GM23338 (cell line): ENCODE measurements around the gene EPHA6. TPM values are rescaled to one million over a fixed set of nuclear protein-coding genes. Genes with fewer than 3 reads are reported as not detected.

Experiments
- ATAC-seq: fragments of 200-7000 bp; cut with Tn5 transposase; 3 replicates; pipeline ENCODE4 v1.9.1; 2020
- DNase-seq: peaks from one replicate; pipeline ENCODE4 v3.0.0-alpha.2; 2015; ENCODE audit warnings: low spot score
- H2AFZ ChIP-seq: fragments of 200-600 bp; sonication (generic); 2 replicates; pipeline ENCODE4 v1.8.0; 2016; ENCODE audit warnings: antibody characterized with exemption, mild to moderate bottlenecking, moderate library complexity
- H3F3A ChIP-seq: fragments of 200-600 bp; sonication (generic); replicated peaks from 2 replicates; pipeline ENCODE4 v1.8.0; 2017; ENCODE audit warnings: antibody characterized with exemption, mixed run types, low read depth
- H3K27ac ChIP-seq: fragments of 200-600 bp; sonication (generic); 2 replicates; pipeline ENCODE4 v1.6.1; 2016; ENCODE audit warnings: low read depth
- H3K27me3 ChIP-seq: fragments of 200-600 bp; sonication (generic); 2 replicates; pipeline ENCODE4 v1.8.0; 2016; ENCODE audit warnings: mild to moderate bottlenecking, mixed run types, moderate library complexity; ENCODE audit not compliant: insufficient read depth
- H3K36me3 ChIP-seq: fragments of 200-600 bp; sonication (generic); 2 replicates; pipeline ENCODE4 v1.8.0; 2016; ENCODE audit warnings: mild to moderate bottlenecking; ENCODE audit not compliant: insufficient read depth
- H3K4me1 ChIP-seq: fragments of 200-600 bp; sonication (generic); 2 replicates; pipeline ENCODE4 v1.8.0; 2016; ENCODE audit warnings: mild to moderate bottlenecking, moderate library complexity; ENCODE audit not compliant: insufficient read depth
- H3K4me2 ChIP-seq: fragments of 200-600 bp; sonication (generic); 2 replicates; pipeline ENCODE4 v1.7.1; 2017; ENCODE audit warnings: mixed run types
- H3K4me3 ChIP-seq: fragments of 200-600 bp; sonication (generic); 2 replicates; pipeline ENCODE4 v1.6.1; 2016; ENCODE audit warnings: mixed run types
- H3K79me2 ChIP-seq: fragments of 200-600 bp; sonication (generic); replicated peaks from 2 replicates; pipeline ENCODE4 v1.8.0; 2017; ENCODE audit warnings: mild to moderate bottlenecking; ENCODE audit not compliant: insufficient read depth
- H3K9me2 ChIP-seq: fragments of 200-600 bp; sonication (generic); 2 replicates; pipeline ENCODE4 v1.8.0; 2017; ENCODE audit not compliant: insufficient read depth
- H4K20me1 ChIP-seq: fragments of 200-600 bp; sonication (generic); replicated peaks from 2 replicates; pipeline ENCODE4 v1.8.0; 2017; ENCODE audit warnings: mild to moderate bottlenecking; ENCODE audit not compliant: insufficient read depth
- H3K27ac Mint-ChIP-seq: 2 replicates; pipeline ENCODE4 v1.8.0; 2020; ENCODE audit warnings: inconsistent platforms, mild to moderate bottlenecking, moderate library complexity, mixed read lengths
- H3K27me3 Mint-ChIP-seq: 3 replicates; pipeline ENCODE4 v1.8.0; 2022; ENCODE audit warnings: low read depth, mild to moderate bottlenecking, moderate library complexity, mixed read lengths, inconsistent platforms; ENCODE audit not compliant: insufficient read depth, poor library complexity
- H3K36me3 Mint-ChIP-seq: 3 replicates; pipeline ENCODE4 v1.8.0; 2021; ENCODE audit warnings: low read depth, mild to moderate bottlenecking, inconsistent platforms, moderate library complexity, mixed read lengths
- H3K4me1 Mint-ChIP-seq: 3 replicates; pipeline ENCODE4 v1.8.0; 2020; ENCODE audit warnings: mild to moderate bottlenecking, inconsistent platforms, mixed read lengths
- H3K4me3 Mint-ChIP-seq: 3 replicates; pipeline ENCODE4 v1.8.0; 2021; ENCODE audit warnings: moderate library complexity, mild to moderate bottlenecking, inconsistent platforms, mixed read lengths
- H3K9me3 Mint-ChIP-seq: 3 replicates; pipeline ENCODE4 v1.8.0; 2020; ENCODE audit warnings: moderate library complexity, mild to moderate bottlenecking, inconsistent platforms, mixed read lengths
- CREB1 ChIP-seq: fragments of 250-450 bp; sonication (Bioruptor Pico); IDR thresholded peaks from 2 replicates; pipeline ENCODE4 v1.5.0; 2020; ENCODE audit warnings: low read depth, mild to moderate bottlenecking, moderate library complexity
- EZH2phosphoT487 ChIP-seq: fragments of 200-600 bp; sonication (generic); IDR thresholded peaks from one replicate; pipeline ENCODE4 v1.8.1; 2018; ENCODE audit warnings: antibody characterized with exemption; ENCODE audit not compliant: unreplicated experiment
- JUNB ChIP-seq: IDR thresholded peaks from one replicate; pipeline ENCODE4 v1.6.1; 2016; ENCODE audit warnings: antibody characterized with exemption; ENCODE audit not compliant: unreplicated experiment
- NANOG ChIP-seq: IDR thresholded peaks from 2 replicates; pipeline ENCODE4 v1.6.1; 2016; ENCODE audit warnings: antibody characterized with exemption, borderline replicate concordance
- ZNF331 ChIP-seq: fragments of 250-450 bp; sonication (Bioruptor Pico); IDR thresholded peaks from 2 replicates; pipeline ENCODE4 v1.5.0; 2020; ENCODE audit warnings: low read depth, mild to moderate bottlenecking, moderate library complexity
- polyA plus RNA-seq: library from polyadenylated mRNA; unstranded; fragments of >200 nt; fragmentation: Nextera tagmentation; extraction: Ambion mirVana; gene quantifications from 2 replicates; pipeline ENCODE4 v1.2.1, GENCODE V29; 2016
- total RNA-seq: library from RNA; depleted of rRNA; stranded (reverse); fragments of >200 nt; shearing (Covaris generic); gene quantifications from 2 replicates; pipeline ENCODE4 v1.2.3, GENCODE V29; 2014
- TF ChIP-seq, protein P1 (sequence below): IDR thresholded peaks from one replicate; pipeline ENCODE4 v1.6.1; 2018; ENCODE audit warnings: antibody characterized with exemption; ENCODE audit not compliant: unreplicated experiment
- TF ChIP-seq, protein P2 (sequence below): fragments of 250-450 bp; sonication (Bioruptor Pico); IDR thresholded peaks from 2 replicates; pipeline ENCODE4 v1.5.0; 2020; ENCODE audit warnings: mild to moderate bottlenecking, moderate library complexity

Gene EPHA6
- total and polyA plus RNA-seq, 2 experiments from 2014 or later: 0.37 to 2.6 TPM

GRCh38 chr3:96900566-96900965 is 86.2 kb downstream of the EPHA6 start (continued):
- TF ChIP-seq, protein P1, sequence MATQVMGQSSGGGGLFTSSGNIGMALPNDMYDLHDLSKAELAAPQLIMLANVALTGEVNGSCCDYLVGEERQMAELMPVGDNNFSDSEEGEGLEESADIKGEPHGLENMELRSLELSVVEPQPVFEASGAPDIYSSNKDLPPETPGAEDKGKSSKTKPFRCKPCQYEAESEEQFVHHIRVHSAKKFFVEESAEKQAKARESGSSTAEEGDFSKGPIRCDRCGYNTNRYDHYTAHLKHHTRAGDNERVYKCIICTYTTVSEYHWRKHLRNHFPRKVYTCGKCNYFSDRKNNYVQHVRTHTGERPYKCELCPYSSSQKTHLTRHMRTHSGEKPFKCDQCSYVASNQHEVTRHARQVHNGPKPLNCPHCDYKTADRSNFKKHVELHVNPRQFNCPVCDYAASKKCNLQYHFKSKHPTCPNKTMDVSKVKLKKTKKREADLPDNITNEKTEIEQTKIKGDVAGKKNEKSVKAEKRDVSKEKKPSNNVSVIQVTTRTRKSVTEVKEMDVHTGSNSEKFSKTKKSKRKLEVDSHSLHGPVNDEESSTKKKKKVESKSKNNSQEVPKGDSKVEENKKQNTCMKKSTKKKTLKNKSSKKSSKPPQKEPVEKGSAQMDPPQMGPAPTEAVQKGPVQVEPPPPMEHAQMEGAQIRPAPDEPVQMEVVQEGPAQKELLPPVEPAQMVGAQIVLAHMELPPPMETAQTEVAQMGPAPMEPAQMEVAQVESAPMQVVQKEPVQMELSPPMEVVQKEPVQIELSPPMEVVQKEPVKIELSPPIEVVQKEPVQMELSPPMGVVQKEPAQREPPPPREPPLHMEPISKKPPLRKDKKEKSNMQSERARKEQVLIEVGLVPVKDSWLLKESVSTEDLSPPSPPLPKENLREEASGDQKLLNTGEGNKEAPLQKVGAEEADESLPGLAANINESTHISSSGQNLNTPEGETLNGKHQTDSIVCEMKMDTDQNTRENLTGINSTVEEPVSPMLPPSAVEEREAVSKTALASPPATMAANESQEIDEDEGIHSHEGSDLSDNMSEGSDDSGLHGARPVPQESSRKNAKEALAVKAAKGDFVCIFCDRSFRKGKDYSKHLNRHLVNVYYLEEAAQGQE: no peak
- TF ChIP-seq CREB1 (CRISPR knock-in tag) (no peak), EZH2phosphoT487 (no peak), ZNF331 (no peak), JUNB (no peak)
- TF ChIP-seq, protein P2, sequence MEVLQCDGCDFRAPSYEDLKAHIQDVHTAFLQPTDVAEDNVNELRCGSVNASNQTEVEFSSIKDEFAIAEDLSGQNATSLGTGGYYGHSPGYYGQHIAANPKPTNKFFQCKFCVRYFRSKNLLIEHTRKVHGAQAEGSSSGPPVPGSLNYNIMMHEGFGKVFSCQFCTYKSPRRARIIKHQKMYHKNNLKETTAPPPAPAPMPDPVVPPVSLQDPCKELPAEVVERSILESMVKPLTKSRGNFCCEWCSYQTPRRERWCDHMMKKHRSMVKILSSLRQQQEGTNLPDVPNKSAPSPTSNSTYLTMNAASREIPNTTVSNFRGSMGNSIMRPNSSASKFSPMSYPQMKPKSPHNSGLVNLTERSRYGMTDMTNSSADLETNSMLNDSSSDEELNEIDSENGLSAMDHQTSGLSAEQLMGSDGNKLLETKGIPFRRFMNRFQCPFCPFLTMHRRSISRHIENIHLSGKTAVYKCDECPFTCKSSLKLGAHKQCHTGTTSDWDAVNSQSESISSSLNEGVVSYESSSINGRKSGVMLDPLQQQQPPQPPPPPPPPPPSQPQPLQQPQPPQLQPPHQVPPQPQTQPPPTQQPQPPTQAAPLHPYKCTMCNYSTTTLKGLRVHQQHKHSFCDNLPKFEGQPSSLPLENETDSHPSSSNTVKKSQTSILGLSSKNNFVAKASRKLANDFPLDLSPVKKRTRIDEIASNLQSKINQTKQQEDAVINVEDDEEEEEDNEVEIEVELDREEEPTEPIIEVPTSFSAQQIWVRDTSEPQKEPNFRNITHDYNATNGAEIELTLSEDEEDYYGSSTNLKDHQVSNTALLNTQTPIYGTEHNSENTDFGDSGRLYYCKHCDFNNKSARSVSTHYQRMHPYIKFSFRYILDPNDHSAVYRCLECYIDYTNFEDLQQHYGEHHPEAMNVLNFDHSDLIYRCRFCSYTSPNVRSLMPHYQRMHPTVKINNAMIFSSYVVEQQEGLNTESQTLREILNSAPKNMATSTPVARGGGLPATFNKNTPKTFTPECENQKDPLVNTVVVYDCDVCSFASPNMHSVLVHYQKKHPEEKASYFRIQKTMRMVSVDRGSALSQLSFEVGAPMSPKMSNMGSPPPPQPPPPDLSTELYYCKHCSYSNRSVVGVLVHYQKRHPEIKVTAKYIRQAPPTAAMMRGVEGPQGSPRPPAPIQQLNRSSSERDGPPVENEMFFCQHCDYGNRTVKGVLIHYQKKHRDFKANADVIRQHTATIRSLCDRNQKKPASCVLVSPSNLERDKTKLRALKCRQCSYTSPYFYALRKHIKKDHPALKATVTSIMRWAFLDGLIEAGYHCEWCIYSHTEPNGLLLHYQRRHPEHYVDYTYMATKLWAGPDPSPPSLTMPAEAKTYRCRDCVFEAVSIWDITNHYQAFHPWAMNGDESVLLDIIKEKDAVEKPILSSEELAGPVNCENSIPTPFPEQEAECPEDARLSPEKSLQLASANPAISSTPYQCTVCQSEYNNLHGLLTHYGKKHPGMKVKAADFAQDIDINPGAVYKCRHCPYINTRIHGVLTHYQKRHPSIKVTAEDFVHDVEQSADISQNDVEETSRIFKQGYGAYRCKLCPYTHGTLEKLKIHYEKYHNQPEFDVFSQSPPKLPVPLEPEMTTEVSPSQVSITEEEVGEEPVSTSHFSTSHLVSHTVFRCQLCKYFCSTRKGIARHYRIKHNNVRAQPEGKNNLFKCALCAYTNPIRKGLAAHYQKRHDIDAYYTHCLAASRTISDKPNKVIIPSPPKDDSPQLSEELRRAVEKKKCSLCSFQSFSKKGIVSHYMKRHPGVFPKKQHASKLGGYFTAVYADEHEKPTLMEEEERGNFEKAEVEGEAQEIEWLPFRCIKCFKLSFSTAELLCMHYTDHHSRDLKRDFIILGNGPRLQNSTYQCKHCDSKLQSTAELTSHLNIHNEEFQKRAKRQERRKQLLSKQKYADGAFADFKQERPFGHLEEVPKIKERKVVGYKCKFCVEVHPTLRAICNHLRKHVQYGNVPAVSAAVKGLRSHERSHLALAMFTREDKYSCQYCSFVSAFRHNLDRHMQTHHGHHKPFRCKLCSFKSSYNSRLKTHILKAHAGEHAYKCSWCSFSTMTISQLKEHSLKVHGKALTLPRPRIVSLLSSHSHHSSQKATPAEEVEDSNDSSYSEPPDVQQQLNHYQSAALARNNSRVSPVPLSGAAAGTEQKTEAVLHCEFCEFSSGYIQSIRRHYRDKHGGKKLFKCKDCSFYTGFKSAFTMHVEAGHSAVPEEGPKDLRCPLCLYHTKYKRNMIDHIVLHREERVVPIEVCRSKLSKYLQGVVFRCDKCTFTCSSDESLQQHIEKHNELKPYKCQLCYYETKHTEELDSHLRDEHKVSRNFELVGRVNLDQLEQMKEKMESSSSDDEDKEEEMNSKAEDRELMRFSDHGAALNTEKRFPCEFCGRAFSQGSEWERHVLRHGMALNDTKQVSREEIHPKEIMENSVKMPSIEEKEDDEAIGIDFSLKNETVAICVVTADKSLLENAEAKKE: no peak

GRCh38 chr3:96915445-96915844 is 101.1 kb downstream of the EPHA6 start:
- Histone ChIP-seq H3K4me1 (no peaks in the 10 kb centered on the region), H3K9me2 (no peaks in the 10 kb centered on the region), H3K36me3 (no peaks in the 10 kb centered on the region), H2AFZ (no peak overlapping the region), H3K27ac (no peak overlapping the region), H3K79me2 (no peaks in the 10 kb centered on the region), H4K20me1 (no peaks in the 10 kb centered on the region), H3K27me3 (no peaks in the 10 kb centered on the region), H3K4me3 (no peak overlapping the region), H3K4me2 (no peak overlapping the region), H3F3A (no peaks in the 10 kb centered on the region)
- DNase-seq: no peak
- H3K9me3 Mint-ChIP-seq: no peaks in the 10 kb centered on the region
- no peaks in the 10 kb centered on the region for H3K4me1 Mint-ChIP-seq
- H3K4me3 Mint-ChIP-seq: no peak overlapping the region
- no peaks in the 10 kb centered on the region for H3K27me3 Mint-ChIP-seq
- H3K27ac Mint-ChIP-seq: no peak overlapping the region
- H3K36me3 Mint-ChIP-seq: no peaks in the 10 kb centered on the region
- ATAC-seq: no peak
- no peak for TF ChIP-seq EZH2phosphoT487
- no peak for TF ChIP-seq NANOG
- TF ChIP-seq, protein P2: no peak
